Activated T-cell treated with anti-CD3 and anti-CD28 coated beads for 4 hours (primary cell): ENCODE results near the gene ARAP2.

Experiments used
- DNase-seq: peaks from one replicate; pipeline ENCODE4 v3.0.0-alpha.2; 2020

Gene ARAP2

DNA sequence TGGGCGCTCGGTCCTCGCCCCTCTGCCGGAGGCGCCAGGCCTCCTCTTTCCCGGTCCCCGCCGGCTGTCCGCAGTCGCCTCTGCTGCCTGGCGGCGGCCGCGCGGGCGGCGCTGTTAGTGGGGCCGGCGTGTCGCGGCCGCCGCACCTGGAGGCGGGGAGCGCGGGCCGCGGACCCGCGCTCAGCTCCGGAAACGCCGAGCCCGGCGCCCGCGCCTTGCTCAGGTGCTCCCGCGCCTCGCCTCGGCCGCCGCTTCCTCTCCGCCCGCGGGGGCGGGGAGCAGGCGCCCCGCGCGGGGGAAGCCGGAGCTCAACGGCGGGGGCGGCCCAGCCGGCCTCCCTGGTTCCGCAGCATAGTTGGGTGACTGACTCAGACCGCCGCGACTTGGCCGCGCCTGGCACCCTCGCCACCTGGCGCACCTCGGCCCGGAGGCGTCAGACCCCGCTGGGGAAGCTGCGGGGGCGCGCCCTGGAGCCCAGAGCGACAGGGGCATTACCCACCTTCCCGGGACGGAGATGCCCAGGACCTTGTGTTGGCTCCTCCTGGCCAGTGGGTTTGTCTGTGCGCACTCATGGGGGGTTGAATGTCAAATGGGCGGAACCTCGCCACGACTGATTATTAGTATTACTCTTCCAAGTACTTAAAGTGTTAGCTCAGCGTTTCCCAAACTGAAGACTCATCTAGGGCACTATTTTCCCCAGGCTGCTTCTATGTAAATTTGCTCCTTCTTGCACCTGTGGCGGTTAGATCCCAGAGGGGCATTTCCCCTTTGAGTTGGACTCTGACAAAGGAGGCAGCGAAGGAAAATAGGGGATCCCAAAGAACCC is at the start of gene ARAP2:
TSS of gene ARAP2 (minus strand) at position 258 of the 826 bp plus-strand sequence. CDS start 15,028 bp downstream, outside the sequence.
- peak; percentile 70 for DNase-seq

GRCh38 chr4:36292556-36293188 is 48.4 kb upstream of the ARAP2 start:
- DNase-seq: no peak

DNA sequence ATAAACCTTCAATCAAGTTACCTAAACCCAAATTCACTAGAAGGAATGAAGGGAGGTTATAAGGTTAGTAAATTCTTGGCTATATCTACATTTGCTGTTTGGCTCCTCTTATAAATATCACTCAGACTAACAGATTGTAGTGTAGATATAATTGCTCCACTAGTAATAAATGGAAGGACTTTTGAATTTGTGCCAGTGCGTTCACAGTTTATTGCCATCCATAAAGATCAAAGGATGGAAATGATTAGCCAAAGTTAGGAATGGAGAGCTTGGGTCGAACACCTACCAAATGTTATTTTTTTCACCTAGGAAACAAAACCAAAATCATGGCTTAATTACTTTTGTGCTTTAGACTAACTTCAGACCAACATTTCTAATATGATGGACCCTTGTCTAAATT is 46.3 kb upstream of the ARAP2 start:
- no peak for DNase-seq

- DNase-seq: no peak
Measured at GRCh38 chr4:36288731-36289426, 44.6 kb upstream of the ARAP2 start.

- no peak for DNase-seq
Measured at GRCh38 chr4:36286481-36286871, 42.2 kb upstream of the ARAP2 start.

GRCh38 chr4:36285784-36286480 is 41.6 kb upstream of the ARAP2 start:
- peak; percentile 32 for DNase-seq

GRCh38 chr4:36283912-36284465 is 39.7 kb upstream of the ARAP2 start:
- DNase-seq: no peak

GRCh38 chr4:36282503-36283030 is 38.3 kb upstream of the ARAP2 start:
- no peak for DNase-seq

DNA sequence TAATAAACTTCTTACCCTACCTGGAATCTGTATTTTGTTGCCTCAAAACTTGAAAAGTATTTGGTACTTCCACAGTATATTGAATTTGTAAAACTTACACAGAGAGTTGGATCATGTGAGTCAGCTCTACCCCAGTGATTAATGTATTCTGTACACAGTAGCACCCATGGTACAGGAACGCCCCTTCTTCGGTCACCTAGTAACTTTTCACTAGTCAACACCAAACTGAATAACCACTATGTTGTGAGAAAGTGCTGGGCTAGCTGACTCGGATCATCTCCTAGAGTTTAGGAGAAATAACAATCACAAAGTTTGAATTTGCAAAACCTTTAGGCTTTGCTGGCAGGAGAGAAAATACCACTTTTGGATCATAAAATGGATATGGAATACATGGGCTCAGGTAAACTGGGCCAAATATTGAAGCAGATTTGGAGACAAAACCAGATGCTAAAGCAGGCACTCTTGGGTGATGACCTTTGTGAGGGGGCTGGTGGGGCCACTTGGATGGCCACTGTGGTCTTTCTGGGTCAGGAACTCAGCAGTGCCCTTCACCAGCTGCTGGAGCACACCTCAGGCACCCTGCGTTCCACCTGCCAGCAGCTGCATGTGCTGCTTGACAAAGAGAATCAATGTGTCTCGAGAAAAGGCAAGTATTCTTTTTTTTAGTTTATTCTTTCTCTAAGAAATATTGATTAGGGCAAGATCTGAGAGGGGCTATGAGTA is 37.2 kb upstream of the ARAP2 start, which contains the start of gene DTHD1:
TSS of gene DTHD1 (plus strand) at position 233 of the 723 bp plus-strand sequence. CDS start at position 376, 143 bp downstream.
- no peak for DNase-seq

GRCh38 chr4:36280555-36280954 is 36.2 kb upstream of the ARAP2 start:
- no peak for DNase-seq

- no peak for DNase-seq
Measured at GRCh38 chr4:36278789-36279188, 34.5 kb upstream of the ARAP2 start.

GRCh38 chr4:36277533-36277932 is 33.2 kb upstream of the ARAP2 start:
- DNase-seq: no peak

GRCh38 chr4:36274158-36274557 is 29.8 kb upstream of the ARAP2 start:
- no peak for DNase-seq

DNA sequence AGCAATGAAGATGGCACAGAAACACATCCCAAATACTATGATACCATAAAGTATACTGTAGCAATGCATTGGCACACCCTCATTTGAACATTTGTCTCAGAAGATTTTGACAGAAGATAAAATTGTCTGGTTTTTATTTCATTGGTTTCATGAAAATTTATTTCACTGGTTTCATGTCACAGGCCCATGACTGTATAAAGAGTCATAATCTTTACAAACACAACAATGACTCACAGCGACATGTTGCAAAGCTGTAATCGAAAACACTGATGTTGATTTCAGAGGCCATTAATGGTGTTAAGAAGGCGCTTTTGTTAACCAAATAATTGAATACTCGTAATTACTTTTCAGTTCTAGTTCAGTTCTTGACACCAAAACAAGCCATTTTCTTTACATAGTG is 29.0 kb upstream of the ARAP2 start:
- no peak for DNase-seq

DNA sequence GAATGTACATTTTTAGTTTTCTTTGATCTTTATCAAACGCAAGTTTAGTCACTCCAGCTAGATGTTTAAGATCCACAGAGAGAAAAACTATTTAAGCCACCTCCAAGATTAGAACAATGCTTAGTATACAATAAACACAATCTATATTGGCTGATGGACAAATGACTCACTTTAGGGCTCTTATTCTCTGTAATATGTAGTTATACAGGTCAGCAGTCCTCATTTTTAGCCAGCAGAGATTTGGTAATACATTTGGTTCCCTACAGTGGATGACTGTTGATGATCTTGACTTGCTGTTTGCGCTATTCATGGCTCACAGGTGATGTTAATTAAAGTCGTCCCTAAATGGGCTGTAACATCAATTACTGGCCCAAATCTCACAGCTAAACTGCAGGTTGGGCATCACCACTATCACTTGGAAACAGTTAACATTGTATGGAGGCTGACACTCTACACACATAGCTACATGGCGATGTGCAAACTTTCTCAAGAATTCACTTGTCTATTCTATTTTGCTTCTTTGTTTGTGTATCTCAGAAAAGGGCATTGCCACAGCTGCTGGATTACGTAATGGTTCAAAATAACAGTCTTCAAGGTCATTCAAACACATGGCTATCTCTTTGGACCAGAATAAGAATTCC is 25.3 kb upstream of the ARAP2 start:
- DNase-seq: no peak

- no peak for DNase-seq
Measured at GRCh38 chr4:36269101-36269500, 24.8 kb upstream of the ARAP2 start.

GRCh38 chr4:36267486-36268268 is 23.4 kb upstream of the ARAP2 start:
- DNase-seq: no peak

DNA sequence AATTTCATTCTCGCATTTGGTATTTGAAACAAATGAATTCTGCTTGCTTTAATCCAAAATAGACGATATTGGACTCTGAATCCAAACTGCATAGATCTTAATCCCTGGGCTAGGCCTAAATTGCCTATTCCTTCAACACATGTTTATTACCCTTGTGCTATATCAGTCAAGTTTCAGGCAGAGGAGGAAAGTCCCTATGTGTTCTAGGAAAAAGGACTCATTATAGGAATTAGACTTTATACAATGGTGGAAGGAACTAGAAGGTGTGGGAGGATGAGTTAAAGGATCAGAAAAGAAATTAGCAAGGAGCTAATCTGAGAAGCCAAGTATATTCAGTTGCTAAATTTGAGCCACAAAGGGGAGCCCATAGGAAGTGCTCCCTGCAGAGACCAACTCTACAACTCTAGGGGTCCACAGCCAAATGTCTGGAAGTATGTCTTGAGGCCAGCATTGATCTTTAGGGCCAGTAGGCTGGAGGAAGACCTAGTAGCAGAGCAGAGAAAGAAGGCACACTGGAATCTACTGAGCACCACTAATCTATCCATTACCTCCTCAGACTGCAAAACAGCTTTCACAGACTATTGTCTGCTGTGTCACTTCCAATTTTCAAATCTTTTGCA is 20.0 kb upstream of the ARAP2 start:
- DNase-seq: no peak

DNA sequence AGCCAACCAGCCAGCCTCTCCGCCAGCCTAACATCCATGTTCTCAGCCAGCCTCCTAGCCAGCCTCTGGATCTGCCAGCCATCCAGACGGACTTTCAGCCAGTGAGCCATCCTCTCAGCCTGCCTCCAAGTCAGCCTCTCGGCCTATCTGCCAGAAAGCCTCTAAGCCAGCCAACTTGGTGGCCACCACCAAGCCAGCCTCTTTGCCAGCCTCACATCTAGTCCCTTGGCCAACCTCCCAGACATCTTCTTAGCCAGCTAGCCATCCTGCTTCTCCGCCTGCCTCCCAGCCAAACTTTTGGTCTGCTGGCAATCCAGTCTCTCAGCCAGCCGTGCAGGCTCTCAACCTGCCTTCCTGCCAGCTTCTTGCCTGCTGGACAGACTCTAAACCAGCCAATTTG is 16.4 kb upstream of the ARAP2 start:
- DNase-seq: no peak

GRCh38 chr4:36256398-36256891 is 12.1 kb upstream of the ARAP2 start:
- no peak for DNase-seq
